Testis (tissue), 3 donors: ENCODE results near the gene SIGLEC1. TPM values are rescaled to one million over a fixed set of nuclear protein-coding genes. Genes with fewer than 3 reads are reported as not detected.

Experiments used
- DNase-seq: peaks from one replicate; pipeline ENCODE4 v3.0.0-alpha.2; 2019
- H3K27ac ChIP-seq, 2 donors: fragments of 200-600 bp; sonication (generic); one replicate each; pipeline ENCODE4 v1.5.1; 2019
- H3K27me3 ChIP-seq: fragments of 200-600 bp; sonication (generic); one replicate; pipeline ENCODE4 v1.5.1; 2019
- H3K36me3 ChIP-seq: fragments of 200-600 bp; sonication (generic); one replicate; pipeline ENCODE4 v1.5.1; 2017; ENCODE audit warnings: low read depth; ENCODE audit errors: missing control alignments
- H3K4me1 ChIP-seq: fragments of 200-600 bp; sonication (generic); one replicate; pipeline ENCODE4 v1.5.1; 2019
- H3K4me3 ChIP-seq, 2 donors: fragments of 200-600 bp; sonication (generic); one replicate each; pipeline ENCODE4 v1.5.1; 2017 to 2019
- H3K9me3 ChIP-seq: fragments of 200-600 bp; sonication (generic); one replicate; pipeline ENCODE4 v1.5.1; 2017
- POLR2A ChIP-seq: fragments of 450-650 bp; IDR thresholded peaks from one replicate; pipeline ENCODE4 v1.6.1; 2017; ENCODE audit warnings: antibody characterized with exemption, mild to moderate bottlenecking, moderate library complexity
- WGBS, 2 donors: methylation state at CpG; one replicate each; pipeline ENCODE4 v1.1.5; 2018; 5-methylcytosine and 5-hydroxymethylcytosine counted together
- intact Hi-C: fragments of 100-400 bp; cut with DNase I; formaldehyde crosslinking; loops from one replicate; pipeline ENCODE4 v1.15.1; 2023; ENCODE audit warnings: low total_unique reads
- polyA plus RNA-seq: library from polyadenylated mRNA; stranded (reverse); fragments of 350-450 nt; fragmentation: Illumina TruSeq; extraction: RNeasy Lipid Tissue Mini Kit (QIAGEN cat#74804); gene quantifications from one replicate; pipeline ENCODE4 v1.2.3, GENCODE V29; 2014; ENCODE audit warnings: low read depth, low replicate concordance; ENCODE audit not compliant: insufficient read depth
- total RNA-seq, 2 donors: library from RNA; depleted of rRNA; stranded (reverse); fragments of >200 nt; gene quantifications; one replicate each; pipeline ENCODE4 v1.2.3, GENCODE V29; 2016
- TF ChIP-seq, protein P1 (sequence below), 3 experiments: fragments of 450-650 bp in 2 of 3; fragments of 200-600 bp in 1 of 3; sonication (generic) in 1 of 3; IDR thresholded peaks; one replicate each; pipeline ENCODE4 v1.5.1; 2016 to 2019; ENCODE audit warnings: antibody characterized with exemption in 3 of 3, mild to moderate bottlenecking in 2 of 3, moderate library complexity in 1 of 3

SIGLEC1 gene
- total and polyA plus RNA-seq, 3 donors from 2014 or later = 4.3 to 9.4 (median 6.6) TPM

DNA sequence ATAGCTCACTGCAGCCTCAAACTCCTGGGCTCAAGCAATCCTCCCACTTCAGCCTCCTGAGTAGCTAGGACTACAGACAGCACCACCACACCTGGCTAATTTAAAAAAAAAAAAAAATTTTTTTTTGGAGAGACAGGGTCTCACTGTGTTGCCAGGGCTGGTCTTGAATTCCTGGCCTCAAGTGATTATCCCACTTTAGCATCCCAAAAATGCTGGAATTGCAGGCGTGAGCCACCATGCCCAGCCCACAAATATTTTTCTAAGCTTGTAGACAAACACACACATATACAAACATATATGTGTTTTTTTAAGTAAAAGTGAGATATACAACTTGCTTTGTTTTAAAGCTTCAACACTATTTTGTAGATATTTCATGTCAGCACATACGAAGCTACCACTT is 30.9 kb upstream of the SIGLEC1 start:
- intact Hi-C loops = no loop called here
- WGBS, 2 donors = 87 to 97% methylated on average over 2 of the region's 2 CpGs
- Histone ChIP-seq H3K4me3 (no peak overlapping the region), H3K36me3 (no peaks in the 10 kb centered on the region), H3K27me3 (no peaks in the 10 kb centered on the region), H3K9me3 (no peaks in the 10 kb centered on the region), H3K4me1 (peaks cover 7% of the 10 kb centered on the region), H3K27ac (no peak overlapping the region)
- TF ChIP-seq, protein P1, sequence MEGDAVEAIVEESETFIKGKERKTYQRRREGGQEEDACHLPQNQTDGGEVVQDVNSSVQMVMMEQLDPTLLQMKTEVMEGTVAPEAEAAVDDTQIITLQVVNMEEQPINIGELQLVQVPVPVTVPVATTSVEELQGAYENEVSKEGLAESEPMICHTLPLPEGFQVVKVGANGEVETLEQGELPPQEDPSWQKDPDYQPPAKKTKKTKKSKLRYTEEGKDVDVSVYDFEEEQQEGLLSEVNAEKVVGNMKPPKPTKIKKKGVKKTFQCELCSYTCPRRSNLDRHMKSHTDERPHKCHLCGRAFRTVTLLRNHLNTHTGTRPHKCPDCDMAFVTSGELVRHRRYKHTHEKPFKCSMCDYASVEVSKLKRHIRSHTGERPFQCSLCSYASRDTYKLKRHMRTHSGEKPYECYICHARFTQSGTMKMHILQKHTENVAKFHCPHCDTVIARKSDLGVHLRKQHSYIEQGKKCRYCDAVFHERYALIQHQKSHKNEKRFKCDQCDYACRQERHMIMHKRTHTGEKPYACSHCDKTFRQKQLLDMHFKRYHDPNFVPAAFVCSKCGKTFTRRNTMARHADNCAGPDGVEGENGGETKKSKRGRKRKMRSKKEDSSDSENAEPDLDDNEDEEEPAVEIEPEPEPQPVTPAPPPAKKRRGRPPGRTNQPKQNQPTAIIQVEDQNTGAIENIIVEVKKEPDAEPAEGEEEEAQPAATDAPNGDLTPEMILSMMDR (IDR thresholded peaks at IDR 0.05) = no peak
- TF ChIP-seq POLR2A = no peak
- no peak for DNase-seq

DNA sequence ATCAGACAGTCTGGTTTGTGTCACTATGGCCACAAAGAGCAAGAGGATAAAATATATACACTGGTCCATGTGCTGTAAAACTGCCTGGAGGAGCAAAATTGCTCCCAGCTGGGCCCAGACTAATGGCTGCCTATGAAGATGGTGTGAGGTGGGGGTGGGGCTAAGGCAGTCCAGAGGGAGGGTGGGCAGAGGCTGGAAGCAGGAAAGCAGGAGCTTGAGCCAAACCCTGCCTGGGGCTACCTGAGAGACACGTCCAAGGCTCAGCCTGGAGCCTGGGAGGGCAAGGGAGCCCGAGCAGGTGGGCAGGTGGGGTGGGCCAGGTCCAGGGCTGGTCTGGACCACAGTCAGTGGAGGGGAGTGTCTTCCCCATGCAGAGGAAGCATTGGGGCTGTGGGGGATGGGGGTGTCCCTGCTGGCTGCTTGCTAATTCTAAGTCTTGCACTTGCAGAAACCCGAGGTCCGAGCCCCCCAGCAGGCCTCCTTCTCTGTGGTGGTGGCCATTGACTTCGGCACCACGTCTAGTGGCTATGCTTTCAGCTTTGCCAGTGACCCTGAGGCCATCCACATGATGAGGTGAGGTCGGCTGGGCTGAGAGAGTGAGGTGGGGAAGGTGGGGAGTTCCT is 29.5 kb upstream of the SIGLEC1 start:
- no peak for TF ChIP-seq POLR2A
- TF ChIP-seq, protein P1 (IDR thresholded peaks at IDR 0.05) = no peak
- intact Hi-C loops = no loop called here
- WGBS, 2 donors = 74 to 84% methylated on average over 4 to 7 of the region's 7 CpGs

DNA sequence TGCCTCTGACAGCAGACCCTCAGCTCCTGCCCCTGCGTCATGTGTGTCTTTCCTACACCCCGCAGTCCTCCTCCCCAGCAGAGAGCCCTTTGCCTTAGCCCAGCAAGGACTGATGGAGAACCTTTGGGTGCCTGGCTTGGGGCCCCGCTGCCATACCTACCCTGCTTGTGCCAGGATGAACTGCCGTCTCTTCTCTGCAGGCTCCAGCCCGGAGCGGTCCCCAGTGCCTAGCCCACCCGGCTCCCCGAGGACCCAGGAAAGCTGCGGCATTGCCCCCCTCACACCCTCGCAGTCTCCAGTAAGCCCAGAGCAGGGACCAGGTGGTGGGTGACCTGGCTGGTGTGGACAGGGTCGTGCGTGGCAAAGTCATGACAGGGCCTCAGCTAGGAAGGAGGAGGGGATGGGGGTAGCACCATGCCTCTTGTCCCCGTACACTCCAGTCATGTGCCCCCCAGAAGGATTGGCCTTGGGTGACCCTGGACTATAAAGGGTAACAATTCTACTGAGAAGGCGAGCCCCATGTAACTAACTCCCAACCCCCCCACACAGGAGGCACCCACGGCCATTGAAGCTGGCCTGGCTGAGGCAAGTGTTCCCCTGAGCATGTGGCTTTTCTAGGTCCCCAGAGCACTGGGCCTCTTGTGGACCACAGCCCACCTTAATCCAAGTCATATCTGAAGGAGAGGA is 28.4 kb upstream of the SIGLEC1 start:
- intact Hi-C loops = no loop called here
- no peaks in the 10 kb centered on the region for H3K9me3 ChIP-seq
- no peak for TF ChIP-seq POLR2A
- TF ChIP-seq, protein P1 (IDR thresholded peaks at IDR 0.05) = no peak
- H3K4me1 ChIP-seq = peaks cover 7% of the 10 kb centered on the region
- no peak for DNase-seq
- 84 to 86% methylated on average over 12 to 15 of the region's 15 CpGs for WGBS, 2 donors
- H3K27ac ChIP-seq = no peak overlapping the region
- no peak overlapping the region for H3K4me3 ChIP-seq
- no peaks in the 10 kb centered on the region for H3K27me3 ChIP-seq
- H3K36me3 ChIP-seq = no peaks in the 10 kb centered on the region

More for the DNA sequence above, 29.5 kb upstream of the SIGLEC1 start:
- no peaks in the 10 kb centered on the region for H3K36me3 ChIP-seq
- no peaks in the 10 kb centered on the region for H3K27me3 ChIP-seq
- H3K4me3 ChIP-seq = no peak overlapping the region
- no peaks in the 10 kb centered on the region for H3K9me3 ChIP-seq
- no peak overlapping the region for H3K27ac ChIP-seq
- peaks cover 7% of the 10 kb centered on the region for H3K4me1 ChIP-seq
- no peak for DNase-seq

DNA sequence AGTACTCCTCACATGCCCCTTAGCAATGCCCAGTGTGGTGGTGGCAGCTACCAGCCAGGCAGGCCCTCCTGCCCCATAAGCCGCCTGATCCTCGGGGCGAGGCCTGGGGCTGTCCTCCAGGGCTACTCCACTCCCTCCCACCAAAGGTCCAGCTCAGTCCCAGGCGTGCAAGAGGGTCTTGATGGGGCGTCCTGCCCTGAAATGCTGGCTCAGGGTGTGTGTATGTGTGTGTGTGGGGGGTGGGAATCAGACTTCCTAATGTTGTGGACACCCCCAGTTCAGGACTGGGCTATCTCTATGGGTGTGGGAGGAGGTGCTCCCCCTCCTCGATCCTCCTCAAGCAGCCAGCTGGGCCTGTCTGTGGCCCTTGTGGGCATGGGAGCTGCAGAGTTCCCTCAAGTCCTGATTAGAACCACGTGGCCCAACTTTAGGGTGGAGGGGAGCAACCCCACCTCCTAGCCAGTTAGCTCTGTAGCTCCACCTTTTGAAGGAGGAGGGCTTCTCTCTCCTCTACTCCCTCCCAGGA is 27.6 kb upstream of the SIGLEC1 start:
- Histone ChIP-seq H3K4me3 (no peak overlapping the region), H3K27me3 (no peaks in the 10 kb centered on the region), H3K27ac (peak overlapping the region in 1 of 2 donors; percentile 71), H3K36me3 (no peaks in the 10 kb centered on the region), H3K4me1 (peaks cover 7% of the 10 kb centered on the region), H3K9me3 (no peaks in the 10 kb centered on the region)
- intact Hi-C loops = no loop called here
- no peak for DNase-seq
- TF ChIP-seq, protein P1 (IDR thresholded peaks at IDR 0.05) = no peak
- no peak for TF ChIP-seq POLR2A
- WGBS, 2 donors = 65% methylated on average over 7 of the region's 7 CpGs; no CpG with 5 or more reads in 1 of the 2 donors
